Testis (tissue), 3 donors: ENCODE data around the gene SND1. TPM values are rescaled to one million over a fixed set of nuclear protein-coding genes. Genes with fewer than 3 reads are reported as not detected.

Experiments
- DNase-seq: peaks from one replicate; pipeline ENCODE4 v3.0.0-alpha.2; 2019
- H3K27ac ChIP-seq, 2 donors: fragments of 200-600 bp; sonication (generic); one replicate each; pipeline ENCODE4 v1.5.1; 2019
- H3K27me3 ChIP-seq: fragments of 200-600 bp; sonication (generic); one replicate; pipeline ENCODE4 v1.5.1; 2019
- H3K36me3 ChIP-seq: fragments of 200-600 bp; sonication (generic); one replicate; pipeline ENCODE4 v1.5.1; 2017; ENCODE audit warnings: low read depth; ENCODE audit errors: missing control alignments
- H3K4me1 ChIP-seq: fragments of 200-600 bp; sonication (generic); one replicate; pipeline ENCODE4 v1.5.1; 2019
- H3K4me3 ChIP-seq, 2 donors: fragments of 200-600 bp; sonication (generic); one replicate each; pipeline ENCODE4 v1.5.1; 2017 to 2019
- H3K9me3 ChIP-seq: fragments of 200-600 bp; sonication (generic); one replicate; pipeline ENCODE4 v1.5.1; 2017
- POLR2A ChIP-seq: fragments of 450-650 bp; IDR thresholded peaks from one replicate; pipeline ENCODE4 v1.6.1; 2017; ENCODE audit warnings: antibody characterized with exemption, mild to moderate bottlenecking, moderate library complexity
- WGBS, 2 donors: methylation state at CpG; one replicate each; pipeline ENCODE4 v1.1.5; 2018; 5-methylcytosine and 5-hydroxymethylcytosine counted together
- intact Hi-C: fragments of 100-400 bp; cut with DNase I; formaldehyde crosslinking; loops from one replicate; pipeline ENCODE4 v1.15.1; 2023; ENCODE audit warnings: low total_unique reads
- polyA plus RNA-seq: library from polyadenylated mRNA; stranded (reverse); fragments of 350-450 nt; fragmentation: Illumina TruSeq; extraction: RNeasy Lipid Tissue Mini Kit (QIAGEN cat#74804); gene quantifications from one replicate; pipeline ENCODE4 v1.2.3, GENCODE V29; 2014; ENCODE audit warnings: low read depth, low replicate concordance; ENCODE audit not compliant: insufficient read depth
- total RNA-seq, 2 donors: library from RNA; depleted of rRNA; stranded (reverse); fragments of >200 nt; gene quantifications; one replicate each; pipeline ENCODE4 v1.2.3, GENCODE V29; 2016
- TF ChIP-seq, protein P1 (sequence below), 3 experiments: fragments of 450-650 bp in 2 of 3; fragments of 200-600 bp in 1 of 3; sonication (generic) in 1 of 3; IDR thresholded peaks; one replicate each; pipeline ENCODE4 v1.5.1; 2016 to 2019; ENCODE audit warnings: antibody characterized with exemption in 3 of 3, mild to moderate bottlenecking in 2 of 3, moderate library complexity in 1 of 3

SND1 gene
- total and polyA plus RNA-seq, 3 donors from 2014 or later = 132 to 207 (median 179) TPM

- WGBS, 2 donors = 57 to 65% methylated on average over 2 of the region's 2 CpGs
- intact Hi-C loops = no loop called here
- Histone ChIP-seq H3K4me1 (peaks cover 17% of the 10 kb centered on the region), H3K27ac (no peak overlapping the region), H3K36me3 (no peaks in the 10 kb centered on the region), H3K27me3 (no peaks in the 10 kb centered on the region), H3K4me3 (no peak overlapping the region), H3K9me3 (no peaks in the 10 kb centered on the region)
- TF ChIP-seq, protein P1, sequence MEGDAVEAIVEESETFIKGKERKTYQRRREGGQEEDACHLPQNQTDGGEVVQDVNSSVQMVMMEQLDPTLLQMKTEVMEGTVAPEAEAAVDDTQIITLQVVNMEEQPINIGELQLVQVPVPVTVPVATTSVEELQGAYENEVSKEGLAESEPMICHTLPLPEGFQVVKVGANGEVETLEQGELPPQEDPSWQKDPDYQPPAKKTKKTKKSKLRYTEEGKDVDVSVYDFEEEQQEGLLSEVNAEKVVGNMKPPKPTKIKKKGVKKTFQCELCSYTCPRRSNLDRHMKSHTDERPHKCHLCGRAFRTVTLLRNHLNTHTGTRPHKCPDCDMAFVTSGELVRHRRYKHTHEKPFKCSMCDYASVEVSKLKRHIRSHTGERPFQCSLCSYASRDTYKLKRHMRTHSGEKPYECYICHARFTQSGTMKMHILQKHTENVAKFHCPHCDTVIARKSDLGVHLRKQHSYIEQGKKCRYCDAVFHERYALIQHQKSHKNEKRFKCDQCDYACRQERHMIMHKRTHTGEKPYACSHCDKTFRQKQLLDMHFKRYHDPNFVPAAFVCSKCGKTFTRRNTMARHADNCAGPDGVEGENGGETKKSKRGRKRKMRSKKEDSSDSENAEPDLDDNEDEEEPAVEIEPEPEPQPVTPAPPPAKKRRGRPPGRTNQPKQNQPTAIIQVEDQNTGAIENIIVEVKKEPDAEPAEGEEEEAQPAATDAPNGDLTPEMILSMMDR (IDR thresholded peaks at IDR 0.05) = no peak
- no peak for TF ChIP-seq POLR2A
- no peak for DNase-seq
Observed at GRCh38 chr7:128003787-128004186, 351.8 kb downstream of the SND1 start.

DNA sequence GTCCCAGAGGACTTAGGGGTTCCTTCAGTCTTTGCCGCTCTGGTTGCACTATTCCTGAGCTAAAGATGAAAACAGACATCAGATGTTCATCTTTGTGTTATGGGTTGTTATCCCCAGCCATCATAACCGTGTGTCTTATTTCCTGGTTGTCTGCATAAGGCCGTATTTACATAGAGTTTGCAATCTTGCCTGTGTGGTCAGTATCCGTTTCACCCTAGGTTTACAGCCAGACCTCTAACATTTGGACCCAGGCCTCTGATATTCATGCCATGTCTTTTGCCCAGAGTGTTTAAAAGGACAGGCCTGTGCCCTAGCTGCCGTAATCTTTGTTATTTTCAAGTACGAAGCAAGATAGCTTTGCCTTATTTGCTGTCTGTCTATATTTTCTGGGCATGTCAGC lies 352.6 kb downstream of the SND1 start:
- Histone ChIP-seq H3K4me1 (peaks cover 20% of the 10 kb centered on the region), H3K27me3 (no peaks in the 10 kb centered on the region), H3K9me3 (no peaks in the 10 kb centered on the region), H3K27ac (no peak overlapping the region), H3K36me3 (no peaks in the 10 kb centered on the region), H3K4me3 (no peak overlapping the region)
- intact Hi-C loops = no loop called here
- TF ChIP-seq POLR2A = no peak
- TF ChIP-seq, protein P1 (IDR thresholded peaks at IDR 0.05) = no peak
- DNase-seq = no peak
- 84 to 97% methylated on average over 6 of the region's 6 CpGs for WGBS, 2 donors

DNA sequence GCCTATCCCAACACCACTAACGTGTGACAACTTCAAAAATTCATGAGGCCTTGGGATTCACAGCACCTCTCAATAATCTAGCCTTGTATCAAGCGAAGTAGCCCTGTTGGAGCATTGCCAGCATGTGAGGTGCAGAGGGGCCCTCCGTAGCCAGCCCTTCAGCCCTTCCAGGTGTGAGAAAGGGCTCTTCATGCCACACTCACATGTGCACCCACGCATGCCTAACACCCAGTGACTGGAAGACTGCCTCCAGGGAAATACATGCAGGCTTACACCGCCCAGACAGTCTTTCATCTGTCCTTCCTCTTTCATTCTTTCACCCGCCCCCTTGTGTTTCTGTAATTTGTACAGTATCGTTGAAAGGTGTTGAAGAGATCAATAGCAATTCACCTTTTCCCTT lies 353.1 kb downstream of the SND1 start:
- H3K36me3 ChIP-seq = no peaks in the 10 kb centered on the region
- intact Hi-C loops = no loop called here
- no peak for DNase-seq
- TF ChIP-seq POLR2A = no peak
- TF ChIP-seq, protein P1 (IDR thresholded peaks at IDR 0.05) = no peak
- H3K4me1 ChIP-seq = peaks cover 25% of the 10 kb centered on the region
- no peak overlapping the region for H3K4me3 ChIP-seq
- no peaks in the 10 kb centered on the region for H3K27me3 ChIP-seq
- no peaks in the 10 kb centered on the region for H3K9me3 ChIP-seq
- WGBS, 2 donors = 86 to 89% methylated on average over 7 of the region's 7 CpGs
- H3K27ac ChIP-seq = no peak overlapping the region

DNA sequence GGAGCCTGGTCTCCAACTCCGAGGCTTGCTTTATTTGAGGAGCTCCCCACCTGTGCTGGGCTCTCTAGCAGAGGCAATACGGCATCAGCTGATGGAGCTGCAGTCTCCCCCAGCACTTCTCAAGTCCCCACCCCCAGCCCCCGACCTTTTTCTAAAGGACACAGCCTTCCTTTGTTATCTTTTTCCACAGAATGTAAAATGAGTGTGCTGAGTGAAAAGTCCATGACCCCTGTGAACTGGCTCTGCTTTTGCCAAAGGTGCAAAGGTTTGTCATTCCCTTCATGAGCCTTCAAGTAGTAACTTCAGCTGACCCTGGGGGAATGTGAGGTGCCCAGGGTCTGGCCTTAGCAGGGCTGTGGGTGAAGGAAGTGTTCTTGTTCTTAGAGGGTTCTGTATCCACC lies 353.8 kb downstream of the SND1 start:
- no peaks in the 10 kb centered on the region for H3K27me3 ChIP-seq
- TF ChIP-seq, protein P1 (IDR thresholded peaks at IDR 0.05) = no peak
- no peak for TF ChIP-seq POLR2A
- no peak for DNase-seq
- no peaks in the 10 kb centered on the region for H3K9me3 ChIP-seq
- WGBS, 2 donors = 41 to 54% methylated on average over 3 of the region's 3 CpGs
- H3K27ac ChIP-seq = no peak overlapping the region
- peaks cover 31% of the 10 kb centered on the region for H3K4me1 ChIP-seq
- intact Hi-C loops = no loop called here
- H3K4me3 ChIP-seq = no peak overlapping the region
- no peaks in the 10 kb centered on the region for H3K36me3 ChIP-seq

DNA sequence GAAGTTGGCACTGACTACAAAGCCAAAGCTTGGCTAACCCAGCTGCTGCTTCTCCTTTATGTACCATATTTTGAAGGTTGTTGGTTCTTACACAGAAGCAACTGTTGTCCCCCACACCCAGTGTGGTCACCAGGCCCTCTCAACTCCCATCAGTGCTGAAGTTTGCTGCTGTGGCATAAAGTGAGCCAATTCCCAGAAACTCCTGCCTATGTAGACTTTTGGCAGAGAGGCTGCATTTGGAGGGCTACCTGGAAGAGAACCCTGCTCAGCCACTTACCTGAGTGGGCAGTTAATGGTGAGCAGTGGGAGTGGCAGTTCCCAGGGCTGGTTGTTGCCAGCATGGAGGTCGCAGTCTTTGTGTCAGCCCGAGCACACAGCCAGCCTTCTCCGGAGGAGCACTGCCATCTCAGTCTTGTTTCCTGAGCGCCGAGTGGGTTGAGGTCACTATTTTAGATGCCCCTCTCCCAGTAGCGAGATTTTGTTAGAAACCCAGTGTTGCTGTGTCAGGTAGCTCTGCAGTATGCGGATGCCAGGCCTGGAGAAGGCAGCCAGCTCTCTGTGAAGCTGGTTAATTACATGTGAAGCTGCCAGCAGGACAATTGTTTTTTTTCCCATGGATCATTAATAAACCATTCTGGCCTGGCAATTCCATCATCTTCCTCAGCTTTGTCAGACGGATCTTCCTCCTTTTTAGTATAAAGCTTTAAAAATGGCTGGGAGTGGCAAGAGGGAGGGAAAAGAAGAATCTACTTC lies 354.7 kb downstream of the SND1 start:
- Histone ChIP-seq H3K27ac (no peak overlapping the region), H3K4me1 (peaks cover 34% of the 10 kb centered on the region)
- no peak for DNase-seq

More for the DNA sequence above, 354.7 kb downstream of the SND1 start:
- no peaks in the 10 kb centered on the region for H3K9me3 ChIP-seq
- WGBS, 2 donors = 82 to 89% methylated on average over 5 to 8 of the region's 8 CpGs
- H3K4me3 ChIP-seq = no peak overlapping the region
- H3K27me3 ChIP-seq = no peaks in the 10 kb centered on the region
- H3K36me3 ChIP-seq = no peaks in the 10 kb centered on the region
- intact Hi-C loops = no loop called here
- no peak for TF ChIP-seq POLR2A
- TF ChIP-seq, protein P1 (IDR thresholded peaks at IDR 0.05) = no peak
